Activated T-cell treated with anti-CD3 and anti-CD28 coated beads, Interleukin-2, amount 50 U/mL, for 4 hours (primary cell): ENCODE measurements around the gene ZNF580. TPM values are rescaled to one million over a fixed set of nuclear protein-coding genes. Genes with fewer than 3 reads are reported as not detected.

Source experiments
- ATAC-seq, 2 donors: fragments of 200-7000 bp; cut with Tn5 transposase; one replicate each; pipeline ENCODE4 v1.10.0; 2021
- DNase-seq: peaks from one replicate; pipeline ENCODE4 v3.0.0-alpha.2; 2020
- H3K27me3 Mint-ChIP-seq: one replicate; pipeline ENCODE4 v1.8.0; 2021; ENCODE audit warnings: low read depth, mixed read lengths
- H3K36me3 Mint-ChIP-seq: one replicate; pipeline ENCODE4 v1.8.0; 2022; ENCODE audit warnings: mixed read lengths; ENCODE audit not compliant: insufficient read depth
- H3K4me1 Mint-ChIP-seq: one replicate; pipeline ENCODE4 v1.8.0; 2021; ENCODE audit warnings: low read depth, mixed read lengths
- H3K4me3 Mint-ChIP-seq: one replicate; pipeline ENCODE4 v1.8.0; 2021; ENCODE audit warnings: mild to moderate bottlenecking, moderate library complexity, mixed read lengths
- H3K9me3 Mint-ChIP-seq: one replicate; pipeline ENCODE4 v1.8.0; 2021; ENCODE audit warnings: mixed read lengths
- total RNA-seq, 3 donors: library from RNA; stranded (reverse); gene quantifications; one replicate each; pipeline ENCODE4 v1.2.1, GENCODE V29; 2021

ZNF580 gene
- total RNA-seq, 3 donors from 2014 or later, result 27.1 to 31.5 (median 28.5) TPM

DNA sequence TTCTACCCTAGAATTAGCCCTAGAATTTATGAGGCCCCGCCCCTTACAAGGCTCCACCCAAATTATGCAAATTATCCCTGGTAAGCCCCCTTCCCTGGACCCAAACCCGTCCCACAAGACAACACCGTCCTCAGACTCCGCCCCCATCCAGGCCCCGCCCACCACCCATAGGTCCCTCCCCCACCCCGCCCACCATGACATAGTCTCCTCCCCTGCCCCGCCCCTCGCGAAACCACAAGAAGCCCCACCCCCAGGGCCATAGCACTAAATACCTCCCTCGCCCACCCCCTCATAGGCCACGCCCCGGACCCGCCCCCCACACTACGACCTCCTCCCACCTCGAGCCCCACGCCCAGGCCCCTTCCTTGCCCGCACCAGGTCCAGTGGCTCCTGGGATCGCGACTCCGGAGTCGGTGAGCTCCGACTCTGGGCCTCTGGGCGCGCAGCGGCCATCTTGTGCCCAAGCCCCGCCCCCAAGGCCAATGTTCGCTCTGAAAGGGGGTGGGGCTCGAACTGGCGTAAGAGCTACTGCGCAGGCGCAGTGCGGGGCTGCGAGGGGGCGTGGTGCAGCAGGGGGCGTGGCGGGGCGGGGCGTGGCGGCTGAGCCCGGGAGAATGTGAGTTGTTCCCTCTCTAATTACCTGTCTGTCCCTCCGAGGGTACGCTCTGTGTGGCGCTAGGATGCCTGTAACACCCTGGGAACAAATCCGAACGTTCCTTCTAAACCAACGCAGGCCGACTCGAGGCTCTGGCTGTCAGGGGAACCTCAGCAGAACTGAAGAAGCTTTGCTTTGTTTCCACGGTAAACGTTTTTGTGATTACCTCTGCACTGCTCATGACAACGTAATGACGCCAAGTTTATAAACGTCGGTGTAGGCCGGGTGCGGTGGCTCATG, 16.4 kb upstream of the ZNF580 start, which contains the start of gene ZNF784:
TSS of gene ZNF784 (minus strand) at position 458 of the 895 bp plus-strand sequence. CDS start at position 453, 5 bp downstream.
- H3K36me3 Mint-ChIP-seq, result peaks cover 4% of the 10 kb centered on the region
- ATAC-seq, result peak; percentile 80 to 81
- H3K4me3 Mint-ChIP-seq, result peak within 1 kb of the TSS; percentile 87
- DNase-seq, result peak; percentile 95
- H3K9me3 Mint-ChIP-seq, result no peaks in the 10 kb centered on the region
- H3K4me1 Mint-ChIP-seq, result peaks cover 51% of the 10 kb centered on the region
- H3K27me3 Mint-ChIP-seq, result no peaks in the 10 kb centered on the region

DNA sequence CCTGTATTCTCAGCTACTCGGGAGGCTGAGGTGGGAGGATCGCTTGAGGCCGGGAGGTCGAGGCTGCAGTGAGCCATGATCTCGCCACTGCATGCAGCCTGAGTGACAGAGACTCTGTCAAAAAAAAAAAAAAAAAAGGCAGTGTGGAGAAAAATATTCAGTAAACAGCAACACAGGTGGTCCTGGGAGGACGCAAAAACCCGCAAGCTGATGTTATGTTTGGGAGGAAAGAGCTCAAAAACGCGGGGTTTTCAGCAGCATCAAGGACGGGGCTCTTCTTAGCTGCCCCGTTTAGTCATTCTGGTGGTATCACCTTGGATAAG, 15.8 kb upstream of the ZNF580 start:
- DNase-seq, result no peak
- Mint-ChIP-seq H3K36me3 (peaks cover 4% of the 10 kb centered on the region), H3K27me3 (no peaks in the 10 kb centered on the region), H3K4me3 (peak overlapping the region; percentile 87), H3K9me3 (no peaks in the 10 kb centered on the region), H3K4me1 (peaks cover 49% of the 10 kb centered on the region)
- ATAC-seq, result no peak

DNA sequence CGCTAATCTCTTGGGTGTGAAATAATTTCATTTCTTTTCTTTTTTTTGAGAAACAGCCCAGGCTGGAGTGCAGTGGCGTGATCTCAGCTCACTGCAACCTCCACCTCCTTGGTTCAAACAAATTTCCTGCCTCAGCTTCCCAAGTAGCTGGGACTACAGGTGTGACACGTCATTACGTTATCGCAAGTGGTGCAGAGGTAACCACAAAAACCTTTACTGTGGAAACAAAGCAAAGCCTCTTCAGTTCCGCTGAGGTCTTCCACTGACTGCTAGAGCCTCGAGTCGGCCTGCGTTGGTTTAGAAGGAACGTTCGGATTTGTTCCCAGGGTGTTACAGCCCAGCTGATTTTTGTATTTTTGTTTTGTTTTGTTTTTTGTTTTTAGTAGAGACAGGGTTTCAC, 14.5 kb upstream of the ZNF580 start:
- Mint-ChIP-seq H3K9me3 (no peaks in the 10 kb centered on the region), H3K27me3 (no peaks in the 10 kb centered on the region), H3K4me1 (peaks cover 36% of the 10 kb centered on the region), H3K36me3 (no peaks in the 10 kb centered on the region), H3K4me3 (peak overlapping the region; percentile 68)
- ATAC-seq (peak; percentile 61 to 66), DNase-seq (peak; percentile 38)

DNA sequence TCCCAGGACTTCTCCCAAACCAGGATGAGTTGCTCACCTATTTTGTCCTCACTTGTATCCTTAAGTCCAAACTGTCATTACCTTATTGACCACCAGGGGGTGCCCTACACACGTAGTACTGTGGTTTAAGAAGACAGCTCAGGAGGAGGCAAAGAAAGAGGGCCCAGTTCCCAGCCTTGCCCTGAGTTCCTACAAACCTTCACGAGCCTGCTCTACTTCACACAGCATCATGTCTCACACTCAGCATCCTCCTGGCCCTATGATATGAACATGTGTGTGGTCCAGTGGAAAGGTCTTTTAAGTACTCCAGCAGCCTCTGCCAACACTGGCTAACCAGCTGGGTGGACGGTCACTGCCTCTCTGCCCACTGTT, 8.4 kb upstream of the ZNF580 start:
- ATAC-seq (peak; percentile 36 to 56), DNase-seq (peak; percentile 88)
- H3K4me3 Mint-ChIP-seq, result no peak overlapping the region
- peaks cover 40% of the 10 kb centered on the region for H3K4me1 Mint-ChIP-seq
- no peaks in the 10 kb centered on the region for H3K9me3 Mint-ChIP-seq
- H3K27me3 Mint-ChIP-seq, result no peaks in the 10 kb centered on the region
- peaks cover 6% of the 10 kb centered on the region for H3K36me3 Mint-ChIP-seq

DNA sequence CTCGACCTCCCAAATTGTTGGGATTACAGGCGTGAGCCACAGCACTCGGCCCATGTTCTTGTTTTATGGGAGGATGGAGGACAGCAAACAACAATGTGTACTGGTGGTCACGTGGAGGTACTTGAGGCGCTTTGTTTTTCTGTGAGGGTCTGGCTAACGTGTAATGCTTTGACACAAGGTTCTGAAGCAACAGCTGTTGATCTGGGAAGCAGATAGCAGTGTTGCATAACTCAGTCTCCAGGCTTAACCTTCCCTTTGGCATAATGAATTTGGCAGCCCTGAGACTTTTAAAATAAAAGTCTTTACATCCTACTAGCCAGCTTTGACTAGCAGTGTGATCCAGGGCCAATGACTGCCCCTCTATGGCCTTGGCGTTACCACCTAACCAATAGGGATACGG, 6.9 kb upstream of the ZNF580 start:
- H3K9me3 Mint-ChIP-seq, result peaks cover under 1% of the 10 kb centered on the region
- DNase-seq (no peak), ATAC-seq (no peak)
- H3K4me1 Mint-ChIP-seq, result peaks cover 45% of the 10 kb centered on the region
- H3K36me3 Mint-ChIP-seq, result peaks cover 14% of the 10 kb centered on the region
- H3K27me3 Mint-ChIP-seq, result no peaks in the 10 kb centered on the region
- H3K4me3 Mint-ChIP-seq, result no peak overlapping the region

DNA sequence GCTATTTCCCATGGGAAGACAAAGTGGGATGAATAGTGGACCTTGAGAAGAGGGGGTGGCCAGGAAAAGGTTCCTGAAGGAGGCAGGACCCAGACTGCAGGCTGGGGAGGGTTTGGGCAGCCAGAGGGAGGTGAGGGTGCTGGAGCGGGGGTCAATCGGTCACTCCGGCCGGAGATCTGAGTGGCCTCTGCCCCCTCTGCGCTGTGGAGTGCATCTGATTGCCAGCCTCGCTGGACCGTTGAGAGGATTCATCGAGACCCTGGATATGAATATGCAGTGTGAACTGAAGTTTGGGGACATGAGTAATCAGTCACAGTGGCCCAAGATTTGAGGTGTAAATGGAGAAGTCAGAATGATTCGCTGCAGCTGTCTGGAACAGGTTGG, 5.5 kb upstream of the ZNF580 start:
- DNase-seq (no peak), ATAC-seq (peak; percentile 20 to 36)
- Mint-ChIP-seq H3K4me3 (peak overlapping the region; percentile 99), H3K4me1 (peaks cover 58% of the 10 kb centered on the region), H3K27me3 (no peaks in the 10 kb centered on the region), H3K36me3 (peaks cover 19% of the 10 kb centered on the region), H3K9me3 (peaks cover 3% of the 10 kb centered on the region)

- H3K9me3 Mint-ChIP-seq, result peaks cover 3% of the 10 kb centered on the region
- peak overlapping the region; percentile 99 for H3K4me3 Mint-ChIP-seq
- DNase-seq (no peak), ATAC-seq (no peak)
- no peaks in the 10 kb centered on the region for H3K27me3 Mint-ChIP-seq
- H3K4me1 Mint-ChIP-seq, result peaks cover 60% of the 10 kb centered on the region
- peaks cover 19% of the 10 kb centered on the region for H3K36me3 Mint-ChIP-seq
Observed at GRCh38 chr19:55635856-55636440, 4.9 kb upstream of the ZNF580 start.

DNA sequence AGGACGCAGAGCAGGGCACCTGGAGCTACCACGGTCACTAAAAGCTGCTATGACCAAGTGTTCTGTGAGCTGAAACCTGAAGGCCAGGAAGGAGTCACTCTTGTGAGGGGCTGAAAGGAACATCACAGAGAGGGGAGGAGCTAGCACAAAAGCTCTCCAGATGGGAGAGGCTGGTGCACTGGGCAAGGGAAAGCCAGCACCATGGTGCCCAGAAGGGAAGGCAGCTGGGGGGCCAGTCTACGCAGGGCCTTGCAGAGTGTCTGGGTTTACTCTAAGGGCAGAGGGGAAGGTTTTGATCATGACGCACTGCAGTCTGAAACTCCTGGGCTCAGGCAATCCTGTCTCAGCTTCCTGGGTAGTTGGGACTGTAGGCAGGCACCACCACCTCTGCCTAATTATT, 4.1 kb upstream of the ZNF580 start:
- DNase-seq (no peak), ATAC-seq (no peak)
- Mint-ChIP-seq H3K4me3 (peak overlapping the region; percentile 99), H3K9me3 (peaks cover 3% of the 10 kb centered on the region), H3K27me3 (no peaks in the 10 kb centered on the region), H3K4me1 (peaks cover 60% of the 10 kb centered on the region), H3K36me3 (peaks cover 19% of the 10 kb centered on the region)

DNA sequence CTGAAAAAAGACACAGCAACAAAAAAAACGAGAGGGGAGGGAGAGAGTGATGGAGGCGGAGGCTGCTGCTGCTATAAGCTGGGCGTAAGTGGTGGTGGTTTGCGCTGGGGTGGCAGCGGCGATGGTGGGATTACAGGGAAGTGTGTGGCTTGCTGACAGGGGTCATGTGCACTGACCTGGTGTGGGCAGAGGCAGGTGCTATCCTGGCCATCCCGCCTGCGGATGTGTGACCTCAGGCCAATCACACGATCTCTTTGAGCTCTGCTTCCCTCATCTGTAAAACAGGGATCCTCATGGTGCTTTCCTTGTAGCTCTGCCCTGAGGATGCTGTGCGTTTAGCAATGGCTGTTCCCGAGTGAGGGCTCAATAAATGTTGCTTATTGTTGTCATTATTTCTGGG, 3.3 kb upstream of the ZNF580 start:
- DNase-seq (no peak), ATAC-seq (no peak)
- Mint-ChIP-seq H3K36me3 (peaks cover 19% of the 10 kb centered on the region), H3K27me3 (no peaks in the 10 kb centered on the region), H3K4me1 (peaks cover 58% of the 10 kb centered on the region), H3K4me3 (peak overlapping the region; percentile 99), H3K9me3 (peaks cover 3% of the 10 kb centered on the region)

- peaks cover 64% of the 10 kb centered on the region for H3K4me1 Mint-ChIP-seq
- peaks cover 3% of the 10 kb centered on the region for H3K9me3 Mint-ChIP-seq
- peak overlapping the region; percentile 60 for H3K4me3 Mint-ChIP-seq
- DNase-seq, result peak; percentile 55
- H3K27me3 Mint-ChIP-seq, result no peaks in the 10 kb centered on the region
- peaks cover 19% of the 10 kb centered on the region for H3K36me3 Mint-ChIP-seq
- ATAC-seq, result no peak
Observed at GRCh38 chr19:55638864-55639359, 1.9 kb upstream of the ZNF580 start.

- DNase-seq (peak; percentile 74), ATAC-seq (peak; percentile 12 to 20)
- H3K36me3 Mint-ChIP-seq, result peaks cover 19% of the 10 kb centered on the region
- no peaks in the 10 kb centered on the region for H3K27me3 Mint-ChIP-seq
- H3K9me3 Mint-ChIP-seq, result peaks cover 3% of the 10 kb centered on the region
- H3K4me1 Mint-ChIP-seq, result peaks cover 59% of the 10 kb centered on the region
- H3K4me3 Mint-ChIP-seq, result peak overlapping the region; percentile 79
Observed at GRCh38 chr19:55640043-55640576, 692 bp upstream of the ZNF580 start.

- Mint-ChIP-seq H3K4me1 (peaks cover 51% of the 10 kb centered on the region), H3K36me3 (peaks cover 20% of the 10 kb centered on the region), H3K27me3 (no peaks in the 10 kb centered on the region), H3K9me3 (peaks cover 3% of the 10 kb centered on the region), H3K4me3 (peak overlapping the region; percentile 96)
- DNase-seq, result no peak
- ATAC-seq, result no peak
Observed at GRCh38 chr19:55641426-55642152, 787 bp downstream of the ZNF580 start.

GRCh38 chr19:55642153-55643002, 1.6 kb downstream of the ZNF580 start:
- peak; percentile 12 to 16 for ATAC-seq
- Mint-ChIP-seq H3K9me3 (peaks cover 3% of the 10 kb centered on the region), H3K36me3 (peaks cover 20% of the 10 kb centered on the region), H3K4me1 (peaks cover 50% of the 10 kb centered on the region), H3K4me3 (peak overlapping the region; percentile 96), H3K27me3 (no peaks in the 10 kb centered on the region)
- DNase-seq, result no peak
